Hepatocyte (in vitro differentiated cells): ENCODE results near the gene VRK3. TPM values are rescaled to one million over a fixed set of nuclear protein-coding genes. Genes with fewer than 3 reads are reported as not detected.

Experiments used
- DNase-seq: peaks from one replicate; pipeline ENCODE4 v3.0.0-alpha.2; 2016; ENCODE audit warnings: low spot score
- H2AFZ ChIP-seq: fragments of 200-600 bp; sonication (generic); 2 replicates; pipeline ENCODE4 v1.6.0; 2016; ENCODE audit warnings: antibody characterized with exemption, mild to moderate bottlenecking
- H3K27ac ChIP-seq: fragments of 200-600 bp; sonication (generic); 2 replicates; pipeline ENCODE4 v1.5.1; 2016; ENCODE audit warnings: mild to moderate bottlenecking
- H3K27me3 ChIP-seq: fragments of 200-600 bp; sonication (generic); 2 replicates; pipeline ENCODE4 v1.6.1; 2016
- H3K36me3 ChIP-seq: fragments of 200-600 bp; sonication (generic); replicated peaks from 2 replicates; pipeline ENCODE4 v1.5.1; 2016; ENCODE audit warnings: low read depth; ENCODE audit not compliant: insufficient read depth
- H3K4me1 ChIP-seq: fragments of 200-600 bp; sonication (generic); 2 replicates; pipeline ENCODE4 v1.5.1; 2016; ENCODE audit warnings: mild to moderate bottlenecking, moderate library complexity; ENCODE audit not compliant: insufficient read depth
- H3K4me2 ChIP-seq: fragments of 200-600 bp; sonication (generic); 2 replicates; pipeline ENCODE4 v1.6.0; 2016
- H3K4me3 ChIP-seq: fragments of 200-600 bp; sonication (generic); 2 replicates; pipeline ENCODE4 v1.5.1; 2016; ENCODE audit warnings: mild to moderate bottlenecking
- H3K79me2 ChIP-seq: fragments of 200-600 bp; sonication (generic); 2 replicates; pipeline ENCODE4 v1.6.0; 2017; ENCODE audit warnings: mild to moderate bottlenecking
- H3K9me2 ChIP-seq: fragments of 200-600 bp; sonication (generic); replicated peaks from 2 replicates; pipeline ENCODE4 v1.6.0; 2017; ENCODE audit warnings: mild to moderate bottlenecking; ENCODE audit not compliant: insufficient read depth
- H3K9me3 ChIP-seq: fragments of 200-600 bp; sonication (generic); 2 replicates; pipeline ENCODE4 v1.5.1; 2016; ENCODE audit warnings: low read depth, mild to moderate bottlenecking
- H4K20me1 ChIP-seq: fragments of 200-600 bp; sonication (generic); 2 replicates; pipeline ENCODE4 v1.6.0; 2016; ENCODE audit warnings: mild to moderate bottlenecking; ENCODE audit not compliant: insufficient read depth, poor library complexity, severe bottlenecking
- CTCF ChIP-seq: fragments of 200-600 bp; sonication (generic); IDR thresholded peaks from 2 replicates; pipeline ENCODE4 v1.5.1; 2016; ENCODE audit warnings: antibody characterized with exemption, mild to moderate bottlenecking; ENCODE audit not compliant: poor library complexity
- EZH2 ChIP-seq: fragments of 200-600 bp; sonication (generic); IDR thresholded peaks from 2 replicates; pipeline ENCODE4 v1.6.1; 2016; ENCODE audit warnings: antibody characterized with exemption, mild to moderate bottlenecking, borderline replicate concordance
- EZH2phosphoT487 ChIP-seq: fragments of 200-600 bp; sonication (generic); IDR thresholded peaks from one replicate; pipeline ENCODE4 v1.6.1; 2018; ENCODE audit warnings: antibody characterized with exemption, mild to moderate bottlenecking, low read depth, moderate library complexity; ENCODE audit not compliant: unreplicated experiment, severe bottlenecking
- WGBS: methylation state at CpG from one replicate; pipeline ENCODE4 v1.1.6; 2016; ENCODE audit warnings: low lambda C conversion rate; ENCODE audit errors: missing lambda C conversion rate; 5-methylcytosine and 5-hydroxymethylcytosine counted together
- polyA plus RNA-seq: library from polyadenylated mRNA; unstranded; fragments of >200 nt; fragmentation: Nextera tagmentation; extraction: Ambion mirVana; gene quantifications from 2 replicates; pipeline ENCODE4 v1.2.1, GENCODE V29; 2016
- total RNA-seq: library from RNA; depleted of rRNA; stranded (reverse); fragments of >200 nt; gene quantifications from 2 replicates; pipeline ENCODE4 v1.2.3, GENCODE V29; 2014

VRK3 gene
- total and polyA plus RNA-seq, 2 experiments from 2014 or later: 39.7 to 42.3 TPM

GRCh38 chr19:50061650-50062049 is 36.5 kb upstream of the VRK3 start:
- DNase-seq: no peak
- no peak overlapping the region for H3K27ac ChIP-seq
- no peaks in the 10 kb centered on the region for H3K79me2 ChIP-seq
- no peaks in the 10 kb centered on the region for H3K4me1 ChIP-seq
- H3K36me3 ChIP-seq: no peaks in the 10 kb centered on the region
- H3K4me2 ChIP-seq: no peak overlapping the region
- H3K9me3 ChIP-seq: no peaks in the 10 kb centered on the region
- H3K9me2 ChIP-seq: no peaks in the 10 kb centered on the region
- H4K20me1 ChIP-seq: no peaks in the 10 kb centered on the region
- no peak overlapping the region for H3K4me3 ChIP-seq
- H2AFZ ChIP-seq: no peak overlapping the region
- no peak for TF ChIP-seq CTCF
- no peak for TF ChIP-seq EZH2
- TF ChIP-seq EZH2phosphoT487: no peak
- 80% methylated on average over 5 of the region's 5 CpGs for whole genome bisulfite sequencing
- H3K27me3 ChIP-seq: no peaks in the 10 kb centered on the region

GRCh38 chr19:50060107-50060506 is 34.9 kb upstream of the VRK3 start:
- H3K79me2 ChIP-seq: no peaks in the 10 kb centered on the region
- no peak overlapping the region for H3K4me2 ChIP-seq
- no peaks in the 10 kb centered on the region for H3K27me3 ChIP-seq
- DNase-seq: no peak
- TF ChIP-seq EZH2phosphoT487 (no peak), CTCF (no peak), EZH2 (no peak)
- no peaks in the 10 kb centered on the region for H3K9me2 ChIP-seq
- no peak overlapping the region for H3K4me3 ChIP-seq
- no peaks in the 10 kb centered on the region for H3K9me3 ChIP-seq
- 74% methylated on average over 15 of the region's 15 CpGs for WGBS
- H3K27ac ChIP-seq: no peak overlapping the region
- H4K20me1 ChIP-seq: no peaks in the 10 kb centered on the region
- no peaks in the 10 kb centered on the region for H3K36me3 ChIP-seq
- H3K4me1 ChIP-seq: no peaks in the 10 kb centered on the region
- no peak overlapping the region for H2AFZ ChIP-seq

- Histone ChIP-seq H3K4me2 (no peak overlapping the region), H3K4me3 (no peak overlapping the region), H3K36me3 (no peaks in the 10 kb centered on the region), H3K9me2 (no peaks in the 10 kb centered on the region), H3K27ac (no peak overlapping the region), H4K20me1 (no peaks in the 10 kb centered on the region), H3K79me2 (no peaks in the 10 kb centered on the region), H3K9me3 (no peaks in the 10 kb centered on the region), H3K4me1 (no peaks in the 10 kb centered on the region), H2AFZ (no peak overlapping the region), H3K27me3 (no peaks in the 10 kb centered on the region)
- WGBS: 84% methylated on average over 6 of the region's 6 CpGs
- TF ChIP-seq EZH2phosphoT487: no peak
- no peak for DNase-seq
Measured at GRCh38 chr19:50059045-50059444, 33.9 kb upstream of the VRK3 start.

- DNase-seq: no peak
- Histone ChIP-seq H3K4me2 (no peak overlapping the region), H2AFZ (no peak overlapping the region), H3K4me3 (no peak overlapping the region), H3K9me2 (no peaks in the 10 kb centered on the region), H3K27ac (no peak overlapping the region), H3K4me1 (no peaks in the 10 kb centered on the region), H3K36me3 (no peaks in the 10 kb centered on the region), H3K79me2 (no peaks in the 10 kb centered on the region), H4K20me1 (no peaks in the 10 kb centered on the region), H3K9me3 (no peaks in the 10 kb centered on the region), H3K27me3 (no peaks in the 10 kb centered on the region)
- TF ChIP-seq EZH2 (no peak), CTCF (no peak), EZH2phosphoT487 (no peak)
- WGBS: 60% methylated on average over 2 of the region's 2 CpGs
Measured at GRCh38 chr19:50058425-50058824, 33.3 kb upstream of the VRK3 start.
